Glutamatergic neuron (in vitro differentiated cells): ENCODE data around the gene FXYD5. TPM values are rescaled to one million over a fixed set of nuclear protein-coding genes. Genes with fewer than 3 reads are reported as not detected.

Experiments
- DNase-seq: peaks from one replicate; pipeline ENCODE4 v3.0.0; 2022
- H3K27ac Mint-ChIP-seq: one replicate; pipeline ENCODE4 v1.8.0; 2020; ENCODE audit warnings: mild to moderate bottlenecking, mixed read lengths, inconsistent platforms; ENCODE audit not compliant: unreplicated experiment
- H3K27me3 Mint-ChIP-seq: one replicate; pipeline ENCODE4 v1.8.0; 2020; ENCODE audit warnings: mild to moderate bottlenecking, moderate library complexity, mixed read lengths, inconsistent platforms; ENCODE audit not compliant: unreplicated experiment
- H3K36me3 Mint-ChIP-seq: one replicate; pipeline ENCODE4 v1.8.0; 2020; ENCODE audit warnings: mild to moderate bottlenecking, mixed read lengths, inconsistent platforms; ENCODE audit not compliant: unreplicated experiment
- H3K4me1 Mint-ChIP-seq: one replicate; pipeline ENCODE4 v1.8.0; 2020; ENCODE audit warnings: mild to moderate bottlenecking, low read depth, mixed read lengths, inconsistent platforms; ENCODE audit not compliant: unreplicated experiment
- H3K4me3 Mint-ChIP-seq: one replicate; pipeline ENCODE4 v1.8.0; 2020; ENCODE audit warnings: mild to moderate bottlenecking, mixed read lengths, inconsistent platforms; ENCODE audit not compliant: unreplicated experiment
- H3K9me3 Mint-ChIP-seq: one replicate; pipeline ENCODE4 v1.8.0; 2020; ENCODE audit warnings: mild to moderate bottlenecking, moderate library complexity, mixed read lengths, inconsistent platforms; ENCODE audit not compliant: unreplicated experiment
- total RNA-seq: library from RNA; stranded (reverse); fragmentation: NEBNext Ultra II Directional; extraction: Animal tissue kit (Norgen Biotek cat#: 25700); gene quantifications from one replicate; pipeline ENCODE4 v1.2.1, GENCODE V29; 2021; ENCODE audit not compliant: unreplicated experiment
- TF ChIP-seq, protein P1 (sequence below): fragments of 200-600 bp; sonication (generic); IDR thresholded peaks from one replicate; pipeline ENCODE4 v1.5.0; 2021; ENCODE audit not compliant: partially characterized antibody, unreplicated experiment

Gene FXYD5
- total RNA-seq, 1 donor from 2014 or later, result 5.3 TPM

DNA sequence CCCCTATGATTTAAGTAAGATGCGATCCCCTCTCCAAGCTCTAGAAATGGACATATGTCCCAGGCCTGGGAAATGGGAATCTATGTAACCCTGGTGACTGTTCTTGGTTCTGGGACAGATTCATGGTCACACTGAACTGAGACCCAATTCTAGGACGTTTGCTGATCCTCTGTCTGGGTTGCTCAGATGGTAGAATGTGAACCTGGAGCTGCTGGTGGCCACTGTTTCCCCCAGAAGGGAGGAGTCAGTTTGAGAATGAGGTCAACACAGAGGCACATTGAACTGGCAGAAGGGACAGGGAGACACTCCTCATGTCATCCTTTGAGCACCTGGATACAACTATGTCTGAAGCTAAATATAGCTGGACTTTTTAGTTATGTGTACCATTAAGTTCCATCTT is 44.9 kb downstream of the FXYD5 start:
- DNase-seq, result no peak
- Mint-ChIP-seq H3K27ac (no peak overlapping the region), H3K36me3 (no peaks in the 10 kb centered on the region), H3K9me3 (no peaks in the 10 kb centered on the region), H3K4me1 (peaks cover 6% of the 10 kb centered on the region), H3K27me3 (no peaks in the 10 kb centered on the region), H3K4me3 (no peak overlapping the region)
- TF ChIP-seq, protein P1, sequence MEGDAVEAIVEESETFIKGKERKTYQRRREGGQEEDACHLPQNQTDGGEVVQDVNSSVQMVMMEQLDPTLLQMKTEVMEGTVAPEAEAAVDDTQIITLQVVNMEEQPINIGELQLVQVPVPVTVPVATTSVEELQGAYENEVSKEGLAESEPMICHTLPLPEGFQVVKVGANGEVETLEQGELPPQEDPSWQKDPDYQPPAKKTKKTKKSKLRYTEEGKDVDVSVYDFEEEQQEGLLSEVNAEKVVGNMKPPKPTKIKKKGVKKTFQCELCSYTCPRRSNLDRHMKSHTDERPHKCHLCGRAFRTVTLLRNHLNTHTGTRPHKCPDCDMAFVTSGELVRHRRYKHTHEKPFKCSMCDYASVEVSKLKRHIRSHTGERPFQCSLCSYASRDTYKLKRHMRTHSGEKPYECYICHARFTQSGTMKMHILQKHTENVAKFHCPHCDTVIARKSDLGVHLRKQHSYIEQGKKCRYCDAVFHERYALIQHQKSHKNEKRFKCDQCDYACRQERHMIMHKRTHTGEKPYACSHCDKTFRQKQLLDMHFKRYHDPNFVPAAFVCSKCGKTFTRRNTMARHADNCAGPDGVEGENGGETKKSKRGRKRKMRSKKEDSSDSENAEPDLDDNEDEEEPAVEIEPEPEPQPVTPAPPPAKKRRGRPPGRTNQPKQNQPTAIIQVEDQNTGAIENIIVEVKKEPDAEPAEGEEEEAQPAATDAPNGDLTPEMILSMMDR, result no peak

DNA sequence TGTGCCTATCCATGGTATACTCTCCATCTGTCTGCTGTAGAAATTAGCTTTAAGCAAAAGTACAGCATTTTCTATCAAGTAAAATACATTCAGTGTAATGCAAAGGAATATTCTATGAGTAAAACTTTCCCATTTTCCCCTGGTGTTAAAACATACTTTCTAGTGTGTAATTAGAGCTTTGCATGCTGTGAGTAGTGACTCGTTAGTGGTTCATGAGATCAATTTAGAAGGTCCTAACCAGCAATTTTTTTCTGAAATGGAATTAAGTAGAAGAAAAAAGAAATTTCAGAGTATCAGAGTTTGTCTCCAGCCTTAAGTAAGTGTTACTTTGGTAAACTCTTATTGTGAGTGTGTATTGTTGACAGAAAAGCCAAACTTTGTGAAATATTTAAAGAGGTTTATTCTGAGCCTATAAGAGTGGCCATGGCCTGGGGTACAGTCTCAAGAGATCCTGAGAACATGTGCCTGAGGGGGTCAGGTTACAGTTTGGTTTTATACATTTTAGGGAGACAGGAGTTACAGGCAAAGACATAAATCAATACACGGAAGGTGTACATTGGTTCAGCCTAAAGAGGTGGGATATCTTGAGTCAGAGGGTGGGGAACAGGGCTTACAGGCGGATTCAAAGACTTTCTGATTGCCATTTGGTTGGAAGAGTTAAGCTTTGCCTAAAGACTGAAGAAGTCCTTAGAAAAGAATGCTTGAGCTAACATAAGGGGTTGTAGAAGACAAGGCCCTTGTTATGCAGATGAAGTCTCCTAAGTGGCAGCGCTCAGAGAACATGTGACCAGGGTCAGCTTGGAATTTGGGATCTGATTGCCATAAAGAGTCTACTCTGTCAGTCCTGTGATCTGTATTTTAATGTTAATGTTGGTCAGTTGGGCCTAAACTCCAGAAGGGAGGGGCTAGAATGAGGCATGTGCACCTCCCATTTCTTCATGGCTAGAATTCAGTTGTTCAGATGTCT is 48.5 kb downstream of the FXYD5 start:
- H3K36me3 Mint-ChIP-seq, result no peaks in the 10 kb centered on the region
- H3K4me1 Mint-ChIP-seq, result peaks cover 6% of the 10 kb centered on the region
- H3K4me3 Mint-ChIP-seq, result no peak overlapping the region
- H3K27ac Mint-ChIP-seq, result no peak overlapping the region
- DNase-seq, result no peak
- no peaks in the 10 kb centered on the region for H3K9me3 Mint-ChIP-seq
- no peaks in the 10 kb centered on the region for H3K27me3 Mint-ChIP-seq
- TF ChIP-seq, protein P1, result no peak

DNA sequence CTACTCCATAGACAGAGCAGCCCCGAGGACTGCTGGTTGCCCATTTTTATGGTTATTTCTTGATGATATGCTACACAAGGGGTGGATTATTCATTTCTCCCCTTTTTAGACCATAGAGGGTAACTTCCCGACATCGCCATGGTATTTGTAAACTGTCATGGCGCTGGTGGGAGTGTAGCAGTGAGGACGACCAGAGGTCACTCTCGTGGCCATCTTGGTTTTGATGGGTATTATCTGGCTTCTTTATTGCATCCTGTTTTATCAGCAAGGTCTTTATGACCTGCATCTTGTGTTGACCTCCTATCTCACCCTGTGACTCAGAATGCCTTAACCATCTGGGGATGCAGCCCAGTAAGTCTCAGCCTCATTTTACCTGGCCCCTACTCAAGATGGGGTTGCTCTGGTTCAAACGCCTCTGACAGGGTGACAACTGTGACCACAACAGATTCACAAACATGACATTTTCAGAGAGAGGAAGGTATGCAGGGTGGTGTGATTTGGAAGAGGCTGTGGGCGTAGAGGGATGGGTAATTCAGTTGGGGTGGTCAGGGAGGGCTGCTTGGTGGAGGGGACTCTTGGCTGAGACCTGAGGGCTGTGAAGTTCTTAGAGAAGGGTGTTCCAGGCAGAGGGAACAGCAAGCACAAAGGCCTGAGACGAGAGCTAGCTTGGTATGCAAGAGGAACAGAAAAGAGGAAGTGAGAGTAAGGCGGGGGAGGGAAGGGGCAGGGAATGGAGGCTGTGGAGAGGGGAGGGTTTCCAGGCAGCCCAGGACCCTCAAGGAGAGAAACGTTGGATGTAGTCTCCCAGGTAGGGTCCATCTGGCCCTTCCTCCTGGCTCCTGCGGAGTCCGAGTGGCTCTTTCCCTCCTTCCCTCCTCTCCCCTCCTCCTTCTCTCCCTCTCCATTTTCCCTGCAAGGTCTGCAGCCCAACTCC is 50.5 kb downstream of the FXYD5 start:
- H3K9me3 Mint-ChIP-seq, result no peaks in the 10 kb centered on the region
- H3K36me3 Mint-ChIP-seq, result no peaks in the 10 kb centered on the region
- no peak overlapping the region for H3K27ac Mint-ChIP-seq
- H3K27me3 Mint-ChIP-seq, result no peaks in the 10 kb centered on the region
- H3K4me3 Mint-ChIP-seq, result no peak overlapping the region
- no peak for DNase-seq
- TF ChIP-seq, protein P1, result no peak
- H3K4me1 Mint-ChIP-seq, result peaks cover 6% of the 10 kb centered on the region

DNA sequence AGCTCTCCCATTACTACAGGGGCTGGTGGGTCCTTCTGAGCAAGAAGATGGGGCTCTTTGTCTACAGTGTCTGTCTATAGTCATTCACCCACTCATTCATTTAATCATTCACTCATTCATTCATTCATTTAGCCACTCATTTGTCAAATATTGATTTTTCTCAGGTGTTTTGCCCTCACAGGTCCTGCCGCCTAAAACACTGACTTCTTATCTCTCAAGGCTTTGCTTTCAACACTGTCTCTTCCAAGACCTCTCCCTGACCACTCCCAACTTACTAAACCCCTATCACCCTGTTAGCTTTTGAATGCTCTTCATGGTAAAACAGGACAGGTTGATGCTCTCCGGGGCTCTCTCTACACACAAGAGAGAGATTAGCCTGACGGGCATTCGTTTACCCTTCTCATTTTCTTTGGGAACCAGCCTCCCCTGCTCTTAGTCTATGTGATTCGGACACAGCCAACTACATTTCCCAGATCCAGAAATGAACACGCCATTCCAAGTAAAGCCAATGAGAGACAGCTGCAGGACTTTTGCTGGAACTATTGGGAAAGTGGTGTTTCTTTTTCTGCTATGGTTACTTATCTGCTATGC is 51.3 kb downstream of the FXYD5 start:
- TF ChIP-seq, protein P1, result no peak
- Mint-ChIP-seq H3K9me3 (peaks cover 3% of the 10 kb centered on the region), H3K4me3 (no peak overlapping the region), H3K4me1 (peaks cover 6% of the 10 kb centered on the region), H3K27ac (no peak overlapping the region), H3K36me3 (no peaks in the 10 kb centered on the region), H3K27me3 (no peaks in the 10 kb centered on the region)
- no peak for DNase-seq
